ENCODE data around the gene MYO1G.
"Not testable (repeated sequence)": the region's sequence is repeated elsewhere in the genome, so short reads cannot be mapped to it uniquely, and the experiment has no call there.

Gene MYO1G

DNA sequence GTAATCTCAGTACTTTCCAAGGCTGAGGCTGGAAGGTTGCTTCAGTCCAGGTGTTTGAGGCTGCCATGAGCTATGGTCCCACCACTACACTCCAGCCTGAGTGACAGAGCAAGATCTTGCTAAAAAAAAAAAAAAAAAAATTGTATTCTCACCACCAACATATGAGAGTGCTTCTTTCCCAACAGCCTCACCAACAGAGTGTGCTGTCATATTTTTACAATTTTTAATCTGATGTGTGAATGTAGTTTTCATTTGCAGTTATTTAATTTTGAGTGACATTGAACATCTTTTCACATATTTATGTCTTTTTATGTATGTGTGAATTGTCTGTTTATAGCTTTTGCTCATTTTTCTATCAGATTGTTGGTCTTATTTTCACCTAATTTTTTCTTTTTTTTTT lies 35.2 kb downstream of the MYO1G start:
- ATAC-seq (no peak), DNase-seq (no peak)

DNA sequence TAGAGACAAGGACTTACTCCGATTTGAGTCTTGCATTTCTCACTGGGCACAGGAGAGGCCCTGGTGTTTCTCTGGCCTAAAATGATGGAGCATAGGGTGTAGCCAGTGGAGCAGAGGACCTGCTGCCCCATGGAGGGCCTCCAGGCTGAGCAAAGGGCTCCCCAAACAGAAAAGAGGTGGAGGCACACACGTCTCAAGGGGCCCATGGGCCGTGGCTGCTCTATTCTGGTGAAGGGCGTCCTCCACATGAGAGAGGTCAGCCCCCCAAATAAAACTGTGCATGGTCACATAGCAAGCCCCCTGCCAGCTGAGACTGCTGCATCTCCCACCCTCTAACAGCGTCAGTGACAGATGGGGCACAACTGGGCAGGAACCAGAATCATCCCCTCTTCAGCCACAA lies 41.4 kb downstream of the MYO1G start:
- no peak for DNase-seq
- ATAC-seq, result no peak

DNA sequence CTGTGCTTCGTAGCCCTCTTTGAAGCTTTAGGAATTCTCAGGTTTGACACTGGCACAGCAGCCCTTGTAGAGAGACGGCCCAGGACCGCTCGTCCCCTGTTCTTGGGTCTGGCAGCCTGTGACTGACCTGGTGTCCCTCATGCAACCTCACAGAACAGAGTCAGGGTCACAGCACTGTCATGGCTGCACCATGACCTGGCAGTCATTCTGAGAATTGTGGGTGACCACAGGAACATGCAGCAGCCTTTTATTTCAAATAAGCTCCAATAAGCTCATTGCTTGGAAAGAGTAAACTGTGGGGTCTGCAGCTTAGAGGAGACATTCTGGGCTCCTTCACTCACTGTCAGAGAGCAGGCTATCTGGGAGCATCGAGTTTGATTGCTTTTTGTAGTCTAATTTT lies 42.5 kb downstream of the MYO1G start:
- ATAC-seq (peak; percentile 32), DNase-seq (no peak)

DNA sequence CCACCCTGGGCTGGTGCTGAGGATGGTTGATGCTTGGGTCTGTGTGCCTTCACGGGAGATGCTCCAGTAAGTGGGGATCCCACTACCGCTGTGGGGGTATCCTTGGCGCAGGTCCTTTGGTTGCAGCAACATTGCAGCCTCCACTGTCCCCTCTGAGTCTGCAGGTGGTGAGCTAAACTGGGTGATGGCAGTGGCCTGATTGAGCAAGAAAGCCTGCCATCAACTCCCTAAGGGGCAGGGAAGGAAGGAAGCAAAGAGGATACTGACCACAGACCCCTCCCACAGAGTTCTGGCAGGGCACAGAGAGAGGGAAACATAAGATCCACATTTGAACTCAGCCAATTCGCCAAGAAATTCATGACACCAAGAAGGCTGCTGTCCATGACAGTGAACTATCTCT lies 43.2 kb downstream of the MYO1G start:
- DNase-seq, result no peak
- no peak for ATAC-seq

DNA sequence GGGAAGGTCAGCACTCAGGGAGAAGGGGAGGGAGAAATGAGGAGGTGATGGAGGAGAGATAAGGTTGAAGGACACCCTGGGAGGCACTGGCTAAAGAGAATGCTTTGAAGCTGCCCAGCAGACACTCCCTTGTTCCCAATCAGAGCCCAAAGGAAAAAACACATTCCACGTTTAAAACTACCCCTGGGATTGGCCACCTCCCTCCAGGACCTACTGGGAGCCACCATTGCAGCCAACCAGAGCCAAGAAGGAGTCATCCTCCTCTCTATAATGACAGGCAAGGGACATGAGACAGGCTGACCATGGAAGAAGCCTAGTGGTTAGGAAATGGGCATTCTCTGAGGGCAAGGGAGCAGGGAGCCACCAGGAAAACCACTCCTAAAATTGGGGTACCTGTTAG lies 43.8 kb downstream of the MYO1G start:
- ATAC-seq (no peak), DNase-seq (no peak)

DNA sequence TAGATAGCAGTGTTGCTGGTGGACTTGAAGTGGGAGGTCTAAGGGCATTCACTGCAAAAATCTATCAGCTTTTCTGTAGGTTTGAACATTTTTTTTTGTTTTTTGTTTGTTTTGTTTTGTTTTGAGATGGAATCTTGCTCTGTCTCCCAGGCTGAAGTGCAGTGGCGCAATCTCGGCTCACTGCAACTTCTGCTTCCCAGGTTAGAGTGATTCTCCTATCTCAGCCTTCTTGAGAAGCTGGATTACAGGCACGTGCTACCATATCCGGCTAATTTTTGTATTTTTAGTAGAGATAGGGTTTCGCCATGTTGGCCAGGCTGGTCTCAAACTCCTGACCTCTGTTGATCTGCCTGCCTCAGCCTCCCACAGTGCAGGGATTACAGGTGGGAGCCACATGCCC lies 44.3 kb downstream of the MYO1G start:
- not testable (repeated sequence) for DNase-seq, ATAC-seq

DNA sequence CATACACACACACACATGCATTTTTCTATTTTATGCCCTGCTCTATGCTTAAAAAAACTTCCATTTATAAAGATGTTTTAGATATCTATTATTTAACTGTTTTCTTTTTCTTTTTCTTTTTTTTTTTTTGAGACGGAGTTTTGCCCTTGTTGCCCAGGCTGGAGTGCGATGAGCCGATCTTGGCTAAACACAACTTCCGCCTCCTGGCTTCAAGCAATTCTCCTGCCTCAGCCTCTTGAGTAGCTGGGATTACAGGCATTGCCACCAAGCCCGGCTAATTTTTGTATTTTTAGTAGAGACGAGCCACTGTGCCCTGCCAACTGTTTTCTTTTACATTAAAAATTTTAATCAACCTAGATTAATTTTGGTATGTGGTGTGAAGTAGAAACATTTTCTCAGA lies 47.9 kb downstream of the MYO1G start:
- ATAC-seq (no peak), DNase-seq (no peak)

DNA sequence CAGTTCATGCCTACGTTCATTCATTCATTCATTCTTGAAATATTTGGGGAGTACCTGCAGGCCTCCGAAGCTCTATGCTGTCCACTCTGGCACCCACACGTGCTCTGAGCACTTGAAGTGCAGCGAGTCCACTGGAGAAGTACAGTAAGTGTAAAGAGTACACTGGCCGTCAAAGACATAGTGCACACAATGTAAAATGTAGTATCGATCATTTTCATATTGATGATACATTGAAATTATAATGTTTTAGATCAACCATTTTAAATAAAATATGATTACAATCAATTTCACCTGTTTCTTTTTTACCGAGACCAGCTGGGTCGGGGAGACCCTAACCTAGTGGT lies 56.5 kb downstream of the MYO1G start:
- ATAC-seq (peak; percentile 25), DNase-seq (no peak)

DNA sequence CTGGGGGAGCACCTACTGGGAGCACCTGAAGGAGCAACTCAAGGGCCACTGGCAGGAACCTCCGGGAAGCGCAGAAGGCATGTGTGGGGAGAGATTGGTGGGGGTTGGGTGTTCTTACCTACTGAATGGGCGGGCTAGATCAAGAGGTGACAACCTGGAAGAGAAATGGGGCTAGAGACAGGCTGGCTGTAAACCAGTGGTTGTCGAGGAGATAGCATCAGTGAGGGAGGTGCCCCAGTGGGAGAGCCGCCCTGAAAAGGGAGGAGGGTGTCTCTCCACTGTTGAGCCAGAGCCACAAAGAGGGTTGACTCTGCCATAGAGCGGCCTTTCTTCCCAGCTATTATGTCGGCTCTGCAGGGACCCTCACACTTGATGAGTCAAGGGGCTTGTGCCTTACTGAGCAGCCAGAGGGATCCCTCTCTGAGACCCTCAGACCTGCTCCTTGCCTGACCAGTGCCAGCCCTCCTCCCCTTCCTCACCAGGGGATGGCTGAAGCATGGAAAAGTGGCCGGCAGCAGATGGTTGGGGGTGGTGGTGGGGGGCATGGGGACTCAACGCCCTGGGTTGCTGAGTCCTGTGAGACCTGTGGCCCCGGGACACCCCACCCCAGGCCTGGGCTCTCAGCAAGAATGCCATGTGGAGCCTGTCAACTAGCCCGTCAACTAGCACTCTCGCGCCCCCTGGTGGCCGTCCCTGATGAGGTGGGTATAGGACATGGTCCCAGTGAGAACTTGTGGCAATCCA lies 57.0 kb downstream of the MYO1G start:
- ATAC-seq, result peak; percentile 97
- DNase-seq, result peak; percentile 99

DNA sequence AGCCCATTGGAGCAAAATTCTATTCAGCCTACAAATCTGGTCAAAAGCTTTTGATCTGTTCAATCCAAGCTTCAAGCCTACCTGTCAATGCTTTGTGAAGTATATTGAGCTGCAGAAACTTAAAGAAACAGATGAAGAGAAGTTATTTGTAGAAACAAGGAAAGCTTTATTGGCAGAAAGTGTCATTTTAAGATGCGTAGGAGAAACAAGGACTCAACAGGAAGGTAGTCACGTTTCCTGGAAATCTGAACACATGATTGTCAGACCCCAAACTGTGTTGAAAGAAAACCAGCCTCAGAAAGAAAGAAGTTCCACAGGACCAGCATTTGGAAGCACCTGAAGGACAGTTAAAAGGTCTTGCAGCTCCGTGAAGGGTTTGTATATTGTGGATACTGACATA lies 58.7 kb downstream of the MYO1G start:
- no peak for ATAC-seq

DNA sequence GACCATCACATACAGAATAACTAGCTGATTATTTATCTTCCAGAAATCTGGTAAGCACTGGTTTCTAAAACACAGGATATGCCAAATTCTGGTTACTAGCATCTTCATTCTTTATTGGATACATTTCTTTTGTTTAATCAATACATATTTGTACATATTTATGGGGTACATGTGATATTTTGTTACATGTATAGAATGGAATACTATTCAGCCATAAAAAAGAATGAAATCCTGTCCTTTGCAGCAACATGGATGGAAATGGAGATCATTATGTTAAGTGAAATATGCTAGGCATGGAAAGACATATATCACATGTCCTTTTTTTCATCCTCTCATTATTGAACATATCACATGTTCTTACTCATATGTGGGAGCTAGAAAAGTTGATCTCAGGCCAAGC lies 60.8 kb downstream of the MYO1G start:
- ATAC-seq, result no peak
- DNase-seq, result no peak

More for the DNA sequence above, 58.7 kb downstream of the MYO1G start:
- no peak for DNase-seq

DNA sequence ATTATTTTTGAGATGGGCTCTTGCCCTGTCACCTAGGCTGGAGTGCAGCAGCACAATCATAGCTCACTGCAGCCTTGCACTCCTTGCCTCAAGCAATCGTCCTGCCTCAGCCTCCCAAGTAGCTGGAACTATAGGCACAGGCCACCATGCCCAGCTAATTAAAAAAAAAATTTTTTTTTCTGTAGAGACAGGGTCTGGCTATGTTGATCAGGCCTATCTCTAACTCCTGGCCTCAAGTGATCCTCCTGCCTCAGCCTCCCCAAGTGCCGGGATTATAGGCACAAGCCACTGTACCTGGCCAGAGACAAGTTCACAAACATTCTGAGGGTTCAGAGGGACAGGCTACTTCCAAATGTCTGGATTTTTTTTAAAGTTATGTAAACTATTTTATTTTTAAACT lies 61.4 kb downstream of the MYO1G start:
- ATAC-seq (no peak), DNase-seq (no peak)

DNA sequence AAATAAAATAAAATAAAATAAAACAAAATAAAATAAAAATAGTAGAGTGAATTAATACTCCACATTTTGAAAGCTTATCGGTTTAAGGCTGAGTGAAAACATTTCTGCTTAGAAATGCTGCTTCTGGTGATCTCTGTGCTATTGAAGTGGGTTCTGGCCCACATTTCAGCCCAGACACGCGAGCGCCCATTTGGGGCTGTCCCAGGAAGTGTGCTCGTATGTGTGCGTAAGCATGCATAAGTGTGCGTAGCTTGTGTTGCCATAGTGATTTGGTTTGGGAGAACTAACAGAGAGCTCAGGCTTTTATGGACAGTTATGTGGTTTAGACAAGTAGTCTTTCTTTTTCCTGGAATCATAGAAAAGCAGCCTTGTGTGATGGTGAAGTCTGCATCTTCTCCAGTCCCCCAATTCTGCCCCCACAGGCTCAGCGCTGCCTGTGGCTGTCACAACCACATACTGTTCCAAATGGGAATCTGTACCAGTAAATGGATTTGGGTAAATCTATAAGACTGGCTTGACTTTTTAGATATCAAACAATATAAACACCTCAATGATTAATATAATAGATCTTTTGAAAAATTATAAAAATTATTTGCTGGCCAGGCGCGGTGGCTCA lies 63.7 kb downstream of the MYO1G start:
- DNase-seq (peak; percentile 73), ATAC-seq (peak; percentile 98)

DNA sequence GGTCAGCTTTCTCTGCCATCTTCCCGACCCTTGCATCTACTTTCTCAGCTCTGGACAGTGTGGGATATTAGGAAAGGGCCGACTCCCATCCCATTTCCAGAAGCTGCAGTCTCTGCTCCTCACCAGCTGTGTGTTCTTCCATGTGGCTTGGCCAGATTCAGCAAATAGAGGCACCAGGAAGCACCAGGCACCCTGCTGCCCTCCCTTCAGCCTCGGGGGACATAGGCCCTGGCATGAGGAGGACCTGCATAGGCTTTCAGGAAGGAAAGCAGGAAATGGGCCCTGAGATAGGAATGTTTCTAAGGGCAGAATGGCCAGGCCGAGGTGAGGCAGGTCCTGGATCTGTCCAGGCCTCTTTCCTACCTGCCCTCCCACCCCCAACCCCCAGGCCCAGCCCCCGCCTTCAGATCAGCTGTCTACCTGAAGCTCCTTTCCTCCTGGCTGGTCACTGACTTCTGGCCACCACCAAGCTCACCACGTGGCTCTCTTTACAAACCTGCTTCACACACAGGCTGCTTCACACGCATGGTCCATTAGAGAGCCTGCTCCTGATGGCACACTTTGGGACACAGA lies 66.0 kb downstream of the MYO1G start:
- DNase-seq, result no peak
- no peak for ATAC-seq
